ENCODE measurements around the gene TMEM121B. TPM values are rescaled to one million over a fixed set of nuclear protein-coding genes. Genes with fewer than 3 reads are reported as not detected.

TMEM121B gene
- polyA plus RNA-seq, 4 donors: 0.76 to 1.1 (median 0.91) TPM

- no peak for DNase-seq (ENCODE audit: low read depth in 4 of 4, low spot score in 2 of 4)
Observed at GRCh38 chr22:17113600-17113999, 7.6 kb downstream of the TMEM121B start.

DNA sequence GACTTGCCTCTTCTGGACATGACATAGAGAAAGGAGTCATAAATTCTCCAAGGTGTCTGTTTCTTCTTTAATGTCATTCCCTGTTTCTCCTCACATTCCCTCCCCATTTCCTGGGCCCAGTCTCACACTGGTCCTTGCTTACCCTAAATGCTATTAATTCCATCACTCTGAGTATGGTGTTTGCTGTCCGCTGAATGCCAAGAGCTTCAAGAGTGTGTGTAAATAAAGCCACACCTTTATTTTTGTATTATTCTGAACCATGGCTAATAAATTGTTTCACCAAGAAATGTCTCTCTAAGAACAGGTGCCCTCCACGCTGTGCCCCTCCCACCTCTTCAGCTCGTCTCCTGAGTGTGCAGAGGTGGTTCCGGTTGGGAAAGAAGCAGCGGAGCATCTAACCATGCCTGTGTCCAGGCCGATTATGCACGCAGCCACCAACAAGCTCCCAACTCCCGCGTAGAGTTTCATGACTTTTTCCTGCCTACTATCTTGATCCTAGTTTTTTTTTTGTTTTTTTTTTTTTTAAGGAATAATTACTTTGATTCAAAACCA, 8.6 kb downstream of the TMEM121B start:
- no peak for DNase-seq (ENCODE audit: low read depth in 4 of 4, low spot score in 2 of 4)

DNA sequence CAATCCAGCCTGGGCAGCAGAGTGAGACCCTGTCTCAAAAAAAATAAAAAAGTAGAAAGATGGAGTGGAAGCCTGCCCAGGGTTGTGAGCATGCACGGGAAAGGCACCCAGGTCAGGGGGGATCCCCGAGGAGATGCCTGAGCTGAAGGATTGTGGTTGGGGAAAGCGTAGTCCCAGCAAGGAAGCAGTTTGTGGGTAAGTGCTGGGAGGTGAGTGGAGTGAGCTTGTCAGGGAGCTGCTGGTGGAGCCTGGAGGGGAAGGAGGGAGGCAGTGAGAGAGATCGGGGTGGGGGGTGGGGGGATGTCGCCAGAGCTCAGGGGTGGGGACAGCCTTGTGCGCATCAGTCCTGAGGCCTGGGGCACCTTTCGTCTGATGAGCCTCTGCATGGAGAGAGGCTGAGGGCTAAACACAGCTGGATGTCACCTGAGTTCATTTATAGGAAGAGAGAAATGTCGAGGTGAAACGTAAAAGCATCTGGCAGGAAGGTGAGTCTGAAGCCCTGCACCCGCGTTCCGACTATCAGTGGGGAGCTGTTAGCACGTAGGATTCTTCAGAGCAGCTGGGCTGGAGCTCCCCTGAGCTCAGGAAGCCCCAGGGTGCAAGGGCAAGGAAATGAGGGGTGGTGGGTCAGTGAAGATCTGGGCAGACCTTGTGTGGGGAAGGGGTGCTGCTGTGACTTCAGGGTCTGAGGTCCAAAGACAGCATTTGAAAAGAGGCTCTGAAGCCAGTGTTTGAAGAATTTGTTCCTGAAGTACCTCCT, 10.2 kb downstream of the TMEM121B start:
- no peak for DNase-seq (ENCODE audit: low read depth in 4 of 4, low spot score in 2 of 4)

DNA sequence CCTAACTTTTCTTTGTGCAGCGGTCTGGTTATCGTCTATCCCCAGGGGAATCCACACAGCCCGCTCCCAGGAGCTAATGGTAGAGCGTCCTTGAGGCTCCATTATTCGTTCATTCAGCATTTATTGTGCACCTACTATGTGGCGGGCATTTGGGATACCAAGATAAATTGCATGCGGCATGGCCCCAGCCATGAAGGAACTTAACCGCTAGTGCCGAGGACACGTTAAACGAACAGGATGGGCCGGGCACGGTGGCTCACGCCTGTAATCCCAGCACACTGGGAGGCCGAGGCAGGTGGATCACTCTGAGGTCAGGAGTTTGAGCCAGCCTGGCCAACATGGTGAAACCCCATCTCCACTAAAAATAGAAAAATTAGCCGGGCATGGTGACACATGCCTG, 11.2 kb downstream of the TMEM121B start:
- DNase-seq (ENCODE audit: low read depth in 4 of 4, low spot score in 2 of 4): no peak

DNA sequence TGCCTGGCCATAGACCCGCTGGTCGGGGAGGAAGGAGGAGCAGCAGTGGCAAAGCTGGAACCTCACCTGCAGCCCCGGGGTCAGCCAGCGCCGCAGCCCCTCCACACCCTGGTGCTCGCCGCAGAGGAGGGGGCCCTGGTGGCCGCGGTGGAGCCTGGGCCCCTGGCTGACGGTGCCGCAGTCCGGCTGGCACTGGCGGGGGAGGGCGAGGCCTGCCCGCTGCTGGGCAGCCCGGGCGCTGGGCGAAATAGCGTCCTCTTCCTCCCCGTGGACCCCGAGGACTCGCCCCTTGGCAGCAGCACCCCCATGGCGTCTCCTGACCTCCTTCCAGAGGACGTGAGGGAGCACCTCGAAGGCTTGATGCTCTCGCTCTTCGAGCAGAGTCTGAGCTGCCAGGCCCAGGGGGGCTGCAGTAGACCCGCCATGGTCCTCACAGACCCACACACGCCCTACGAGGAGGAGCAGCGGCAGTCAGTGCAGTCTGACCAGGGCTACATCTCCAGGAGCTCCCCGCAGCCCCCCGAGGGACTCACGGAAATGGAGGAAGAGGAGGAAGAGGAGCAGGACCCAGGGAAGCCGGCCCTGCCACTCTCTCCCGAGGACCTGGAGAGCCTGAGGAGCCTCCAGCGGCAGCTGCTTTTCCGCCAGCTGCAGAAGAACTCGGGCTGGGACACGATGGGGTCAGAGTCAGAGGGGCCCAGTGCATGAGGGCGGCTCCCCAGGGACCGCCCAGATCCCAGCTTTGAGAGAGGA, 11.9 kb downstream of the TMEM121B start:
- no peak for DNase-seq (ENCODE audit: low read depth in 4 of 4, low spot score in 2 of 4)

GRCh38 chr22:17108256-17109112, 12.7 kb downstream of the TMEM121B start:
- no peak for DNase-seq (ENCODE audit: low read depth in 4 of 4, low spot score in 2 of 4)

- no peak for DNase-seq (ENCODE audit: low read depth in 4 of 4, low spot score in 2 of 4)
Observed at GRCh38 chr22:17107547-17107810, 13.7 kb downstream of the TMEM121B start.

DNA sequence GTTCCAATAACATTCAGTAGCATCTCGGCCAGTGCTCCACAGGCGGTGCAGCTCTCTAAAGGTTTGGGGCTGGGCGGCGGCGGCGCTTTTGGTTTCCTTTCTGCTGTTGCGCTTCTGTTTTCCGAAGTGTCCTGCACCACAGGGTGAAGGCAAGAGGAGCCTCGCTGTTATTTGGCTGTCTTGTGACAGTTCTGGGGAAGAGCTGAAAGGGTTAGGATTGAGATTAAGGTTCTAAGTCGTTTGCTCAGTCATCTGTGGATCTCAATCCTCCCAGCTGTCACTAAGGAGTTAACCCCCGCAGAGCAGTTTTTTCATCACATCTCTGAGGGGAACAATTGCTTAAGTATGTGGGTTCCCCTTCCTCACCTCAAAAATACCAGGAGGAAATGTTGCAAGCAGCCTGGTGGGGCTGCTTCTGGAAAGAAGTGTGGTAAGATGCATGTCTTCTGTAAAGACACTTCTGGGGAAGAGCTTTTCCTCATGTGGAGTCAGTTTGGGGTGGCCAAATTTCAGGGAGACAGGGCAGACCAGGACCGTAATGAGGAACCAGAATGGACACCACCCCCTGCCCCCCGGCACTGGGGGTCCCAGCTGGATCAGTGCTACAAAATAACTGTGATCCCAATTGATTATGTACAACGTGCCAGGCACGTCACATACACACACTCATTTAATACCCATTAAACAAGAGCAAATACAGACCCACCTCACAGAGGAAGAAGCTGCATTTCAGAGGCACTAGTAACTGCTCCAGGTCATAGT, 14.2 kb downstream of the TMEM121B start:
- DNase-seq (ENCODE audit: low read depth in 4 of 4, low spot score in 2 of 4): no peak

DNA sequence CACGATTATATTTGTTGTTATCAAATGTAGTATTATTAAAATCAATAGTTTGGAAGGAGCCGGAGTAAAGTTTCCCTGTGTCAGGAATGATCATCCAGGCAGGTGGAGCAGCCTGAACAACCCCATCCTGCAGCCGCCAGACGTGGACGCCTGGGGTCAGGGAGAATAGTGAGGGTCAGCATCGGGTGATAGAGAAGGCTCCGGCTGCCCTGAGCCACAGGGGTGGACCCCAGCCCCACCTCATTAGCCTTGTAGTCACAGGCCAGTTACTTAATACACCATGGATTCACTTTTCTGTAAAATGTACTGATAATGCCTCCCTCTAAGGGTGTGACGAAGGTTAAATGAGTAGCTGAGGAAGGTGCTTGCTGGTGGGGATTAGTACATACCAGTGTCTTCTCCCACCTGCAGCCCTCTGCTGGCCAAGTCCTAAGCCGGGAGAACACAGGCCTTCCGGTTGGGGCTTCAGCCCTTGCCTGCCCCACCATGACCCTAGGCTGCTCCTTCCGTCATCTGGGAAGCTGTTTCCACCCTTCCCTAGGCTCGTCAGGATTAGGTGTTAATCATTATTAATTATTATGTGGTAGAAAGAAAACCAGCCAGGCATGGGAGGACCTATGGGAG, 14.9 kb downstream of the TMEM121B start:
- no peak for DNase-seq (ENCODE audit: low read depth in 4 of 4, low spot score in 2 of 4)

GRCh38 chr22:17105143-17106129, 15.7 kb downstream of the TMEM121B start:
- no peak for DNase-seq (ENCODE audit: low read depth in 4 of 4, low spot score in 2 of 4)

- no peak for DNase-seq (ENCODE audit: low read depth in 4 of 4, low spot score in 2 of 4)
Observed at GRCh38 chr22:17104336-17104935, 16.7 kb downstream of the TMEM121B start.

GRCh38 chr22:17103351-17103750, 17.8 kb downstream of the TMEM121B start:
- no peak for DNase-seq (ENCODE audit: low read depth in 4 of 4, low spot score in 2 of 4)

- DNase-seq (ENCODE audit: low read depth in 4 of 4, low spot score in 2 of 4): no peak
Observed at GRCh38 chr22:17102297-17102667, 18.9 kb downstream of the TMEM121B start.

GRCh38 chr22:17101475-17102296, 19.5 kb downstream of the TMEM121B start:
- no peak for DNase-seq (ENCODE audit: low read depth in 4 of 4, low spot score in 2 of 4)

DNA sequence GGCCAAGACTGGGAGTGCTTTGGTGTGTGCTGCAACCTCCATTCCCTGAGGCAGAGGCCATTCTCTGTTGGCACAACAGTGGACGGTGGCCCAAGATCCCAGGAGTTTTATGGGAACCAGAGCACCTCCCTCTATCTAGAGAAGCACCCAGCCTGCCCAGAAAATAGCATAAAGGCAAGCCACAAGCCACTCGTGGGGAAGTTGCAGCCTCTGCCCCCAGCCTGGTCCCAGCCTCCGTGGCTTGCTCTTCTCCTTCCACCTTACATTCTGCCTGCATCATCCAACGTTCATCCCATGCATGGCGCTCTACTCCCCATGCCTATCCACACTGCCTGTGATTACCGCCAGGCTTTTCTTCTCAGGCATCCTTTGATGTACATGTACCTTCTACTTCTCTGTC, 20.5 kb downstream of the TMEM121B start:
- no peak for DNase-seq (ENCODE audit: low read depth in 4 of 4, low spot score in 2 of 4)

DNA sequence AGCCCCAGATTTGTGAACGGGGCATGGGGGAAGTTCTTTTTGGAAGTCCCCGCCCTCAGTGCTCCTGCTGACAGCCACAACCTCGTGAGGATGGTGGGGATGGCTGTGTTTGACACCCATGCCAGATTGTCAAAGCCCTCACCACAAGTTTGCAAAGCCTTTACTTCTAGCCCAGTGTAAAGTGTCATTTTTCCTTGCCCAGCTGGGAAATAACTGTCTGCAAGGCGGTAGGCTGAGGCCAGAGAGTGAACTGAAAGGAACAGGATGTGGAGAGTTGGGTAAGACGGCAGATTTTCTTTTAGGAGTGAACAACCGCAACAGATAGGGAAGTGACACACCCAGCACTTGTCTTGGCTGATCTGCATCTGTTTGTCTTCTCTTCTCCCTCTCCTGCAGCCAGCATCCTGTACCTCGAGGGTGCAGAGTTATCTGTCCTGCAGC, 22.8 kb downstream of the TMEM121B start:
- no peak for DNase-seq (ENCODE audit: low read depth in 4 of 4, low spot score in 2 of 4)

DNA sequence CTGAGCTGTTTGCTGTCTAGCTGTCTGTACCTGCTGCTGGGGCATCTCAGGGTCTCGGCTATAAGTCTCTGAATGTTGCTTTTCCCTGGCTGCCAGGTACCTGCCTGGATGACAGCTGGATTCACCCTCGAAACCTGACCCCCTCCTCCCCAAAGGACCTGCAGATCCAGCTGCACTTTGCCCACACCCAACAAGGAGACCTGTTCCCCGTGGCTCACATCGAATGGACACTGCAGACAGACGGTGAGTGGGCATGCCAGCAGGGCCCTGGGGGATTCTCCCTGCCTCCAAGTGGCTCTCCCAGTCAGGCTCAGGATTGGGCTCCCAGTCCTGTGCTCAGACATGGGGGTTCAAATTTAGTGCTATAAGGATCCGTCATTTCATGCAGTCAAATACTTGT, 23.5 kb downstream of the TMEM121B start:
- DNase-seq (ENCODE audit: low read depth in 4 of 4, low spot score in 2 of 4): no peak

Measured in left renal cortex interstitium (tissue), 4 donors.